AG09319 (cell line): ENCODE measurements around the gene KRT84.

ENCODE experiments used
- DNase-seq: peaks from one replicate; pipeline ENCODE4 v3.0.0-alpha.2; 2010; ENCODE audit warnings: low read depth; ENCODE audit errors: extremely low read depth
- CTCF ChIP-seq: IDR thresholded peaks from 2 replicates; pipeline ENCODE4 v1.5.1; 2011; ENCODE audit warnings: low read depth, mild to moderate bottlenecking, inconsistent platforms, low read length, moderate library complexity

KRT84 gene

GRCh38 chr12:52401526-52401925 is 16.1 kb upstream of the KRT84 start:
- no peak for TF ChIP-seq CTCF
- no peak for DNase-seq

- TF ChIP-seq CTCF, result no peak
- no peak for DNase-seq
These were observed 15.5 kb upstream of the KRT84 start for GRCh38 chr12:52400906-52401305.

- DNase-seq, result no peak
These were observed 14.3 kb upstream of the KRT84 start for GRCh38 chr12:52399756-52400155.

GRCh38 chr12:52398176-52398575 is 12.7 kb upstream of the KRT84 start:
- DNase-seq, result no peak
- TF ChIP-seq CTCF, result no peak

More at GRCh38 chr12:52399756-52400155, 14.3 kb upstream of the KRT84 start:
- TF ChIP-seq CTCF, result no peak

GRCh38 chr12:52396656-52397055 is 11.2 kb upstream of the KRT84 start:
- no peak for DNase-seq
- TF ChIP-seq CTCF, result no peak

GRCh38 chr12:52395761-52396434 is 10.4 kb upstream of the KRT84 start:
- no peak for TF ChIP-seq CTCF
- DNase-seq, result no peak

GRCh38 chr12:52394836-52395405 is 9.5 kb upstream of the KRT84 start:
- DNase-seq, result no peak
- no peak for TF ChIP-seq CTCF
